LNCaP clone FGC (cell line): Measurements from ENCODE around the gene OCRL.
"Not testable (repeated sequence)": the region's sequence is repeated elsewhere in the genome, so short reads cannot be mapped to it uniquely, and the experiment has no call there.

Source experiments
- DNase-seq: peaks from one replicate; pipeline ENCODE4 v3.0.0-alpha.2; 2011; ENCODE audit warnings: low read depth
- H3K4me3 ChIP-seq: 2 replicates; pipeline ENCODE4 v1.5.1; 2011; ENCODE audit warnings: mild to moderate bottlenecking, low read depth, low read length, control low read depth
- CTCF ChIP-seq: IDR thresholded peaks from 2 replicates; pipeline ENCODE4 v1.5.1; 2012; ENCODE audit warnings: mild to moderate bottlenecking; ENCODE audit not compliant: control insufficient read depth, insufficient read depth; ENCODE audit errors: extremely low read depth

Gene OCRL

DNA sequence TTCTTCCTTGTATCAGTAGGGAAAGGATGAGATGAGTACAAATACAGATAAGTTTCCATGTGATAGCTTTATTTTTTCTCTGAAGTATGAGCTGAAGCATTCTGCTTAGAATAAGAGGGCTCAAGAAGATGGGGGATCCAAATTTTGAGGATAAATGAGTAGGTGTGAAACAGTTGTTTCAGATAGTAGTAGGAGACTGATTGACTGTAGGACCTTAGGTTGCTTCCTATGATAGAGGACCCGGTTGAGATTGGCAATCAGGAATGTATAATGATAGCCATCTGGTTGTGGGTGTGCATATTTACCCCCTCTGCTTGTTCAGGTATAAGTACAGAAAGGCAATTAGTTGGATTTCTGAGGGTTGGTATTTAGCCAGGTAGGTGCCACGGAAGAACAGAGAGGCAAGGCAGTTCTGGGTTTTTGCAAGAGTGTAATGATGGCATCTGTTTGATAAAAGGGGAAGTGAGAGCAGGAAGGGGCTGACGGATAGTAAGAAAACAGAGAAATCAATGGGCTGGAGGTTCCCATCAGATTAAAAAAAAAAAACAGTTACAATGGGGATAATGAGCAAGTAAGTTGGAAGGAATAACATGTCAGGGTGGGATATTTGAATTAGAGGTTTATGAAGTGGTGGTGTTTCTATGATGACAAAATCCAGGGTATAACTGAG lies 13.7 kb downstream of the OCRL start:
- no peak overlapping the region for H3K4me3 ChIP-seq
- DNase-seq = no peak
- no peak for TF ChIP-seq CTCF

- peak; percentile 6; the same call in 1 of the 2 replicates for TF ChIP-seq CTCF
- not testable (repeated sequence) for DNase-seq, H3K4me3 ChIP-seq
These were observed 14.8 kb downstream of the OCRL start for GRCh38 chrX:129554816-129555215.

DNA sequence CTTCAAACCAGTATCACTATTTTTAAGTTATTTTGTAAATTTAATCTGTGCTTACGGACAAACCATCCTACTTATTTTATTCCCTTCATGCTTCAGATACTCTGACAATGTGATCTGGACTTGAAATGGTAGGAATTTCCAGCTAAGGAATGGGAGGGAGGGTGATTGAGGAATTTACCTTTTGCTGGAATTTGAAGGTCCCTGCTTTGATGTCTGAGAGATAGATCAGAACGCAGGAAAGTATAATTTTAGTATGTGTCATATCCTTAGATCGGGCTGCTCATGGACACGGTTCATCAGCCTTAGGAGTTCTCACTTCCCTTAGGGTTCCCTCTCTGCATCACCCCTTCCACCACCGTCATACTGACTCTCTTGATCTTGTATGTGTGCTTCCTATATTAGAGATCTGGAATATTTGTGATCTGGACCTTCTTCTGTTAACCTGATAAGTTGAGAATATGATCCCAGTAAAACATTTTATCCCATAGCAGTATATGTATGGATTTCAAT lies 16.8 kb downstream of the OCRL start:
- H3K4me3 ChIP-seq = no peak overlapping the region
- TF ChIP-seq CTCF = no peak
- no peak for DNase-seq

GRCh38 chrX:129557844-129558480 lies 17.9 kb downstream of the OCRL start:
- no peak overlapping the region for H3K4me3 ChIP-seq
- TF ChIP-seq CTCF = no peak
- DNase-seq = no peak

DNA sequence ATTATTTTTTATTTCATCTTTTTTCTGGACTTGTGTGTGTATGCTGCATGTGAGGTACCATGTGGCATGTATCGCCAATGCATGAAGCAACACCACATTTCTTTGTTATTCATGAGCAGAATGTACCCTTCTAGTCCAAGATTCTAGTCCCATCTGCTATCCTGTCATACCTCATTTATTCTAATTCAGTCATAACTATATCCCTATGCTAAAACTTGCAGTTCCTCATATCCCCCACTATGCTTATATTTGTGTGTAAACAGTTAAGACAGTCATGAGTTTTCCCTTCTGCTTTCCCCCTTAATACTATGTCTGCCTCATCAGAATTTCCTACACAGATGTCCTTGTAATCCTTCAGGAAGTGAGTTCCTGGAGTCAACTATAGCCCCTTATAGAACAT lies 19.7 kb downstream of the OCRL start:
- no peak overlapping the region for H3K4me3 ChIP-seq
- DNase-seq = no peak
- no peak for TF ChIP-seq CTCF

DNA sequence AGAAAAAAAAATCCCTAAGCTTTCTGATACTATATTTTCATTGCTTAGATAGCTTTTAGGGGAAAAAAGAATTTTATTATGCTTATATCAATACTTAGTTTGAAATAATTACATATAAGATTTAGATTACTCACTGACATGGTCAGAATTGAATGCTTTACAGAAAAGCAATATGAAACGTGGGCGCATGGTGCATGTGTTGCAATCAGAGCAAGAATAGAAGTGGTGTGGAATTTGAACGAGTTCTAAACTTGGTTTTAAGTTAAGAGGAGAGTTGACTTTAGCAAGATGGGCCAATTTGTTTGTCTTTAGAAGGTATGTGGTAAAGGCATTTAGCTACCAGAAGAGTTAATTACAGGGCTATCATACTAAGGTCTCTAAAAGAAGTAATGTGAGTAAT lies 21.4 kb downstream of the OCRL start:
- no peak for DNase-seq
- no peak for TF ChIP-seq CTCF
- no peak overlapping the region for H3K4me3 ChIP-seq

DNA sequence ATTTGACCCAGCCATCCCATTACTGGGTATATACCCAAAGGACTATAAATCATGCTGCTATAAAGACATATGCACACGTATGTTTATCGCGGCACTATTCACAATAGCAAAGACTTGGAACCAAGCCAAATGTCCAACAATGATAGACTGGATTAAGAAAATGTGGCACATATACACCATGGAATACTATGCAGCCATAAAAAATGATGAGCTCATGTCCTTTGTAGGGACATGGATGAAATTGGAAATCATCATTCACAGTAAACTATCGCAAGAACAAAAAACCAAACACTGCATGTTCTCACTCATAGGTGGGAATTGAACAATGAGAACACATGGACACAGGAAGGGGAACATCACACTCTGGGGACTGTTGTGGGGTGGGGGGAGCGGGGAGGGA lies 24.3 kb downstream of the OCRL start:
- DNase-seq, H3K4me3 ChIP-seq: not testable (repeated sequence)
